ENCODE measurements around the gene ZNF214.
A peak's percentile ranks its signal among the peaks of the same experiment; 100 is the strongest.

ZNF214 gene

DNA sequence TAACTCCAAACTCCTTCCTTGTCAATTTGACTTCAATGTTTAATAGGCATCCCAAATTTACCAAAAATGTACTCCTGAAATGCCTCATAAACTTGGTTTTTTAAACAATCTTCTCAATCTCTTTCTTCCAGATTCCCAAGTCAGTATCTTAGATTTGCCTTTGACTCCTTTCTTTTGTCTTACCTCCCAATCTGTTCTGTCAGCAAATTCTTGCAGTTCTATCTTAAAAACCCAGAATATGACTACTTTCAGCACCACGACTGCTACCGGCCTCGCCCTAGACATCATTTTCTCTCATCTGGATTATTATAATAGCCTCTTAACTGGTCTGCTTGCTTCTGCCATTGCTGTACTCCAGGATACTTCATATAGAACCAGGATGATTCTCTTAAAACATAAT is 8.0 kb upstream of the ZNF214 start:
- Histone ChIP-seq H3K9ac (ENCODE audit: low read length) (no peak overlapping the region), H3K27me3 (ENCODE audit: control insufficient read depth, insufficient read depth, low read length) (peaks cover 18% of the 10 kb centered on the region), H3K4me3 (ENCODE audit: low read depth, low read length) (no peak overlapping the region), H3K27ac (ENCODE audit: low read depth, low read length) (no peak overlapping the region), H3K4me1 (ENCODE audit: control insufficient read depth, insufficient read depth, low read length) (no peaks in the 10 kb centered on the region), H3K36me3 (ENCODE audit: control insufficient read depth, insufficient read depth, low read length) (no peaks in the 10 kb centered on the region), H3K9me3 (ENCODE audit: control insufficient read depth, insufficient read depth, low read depth, low read length) (no peaks in the 10 kb centered on the region)

DNA sequence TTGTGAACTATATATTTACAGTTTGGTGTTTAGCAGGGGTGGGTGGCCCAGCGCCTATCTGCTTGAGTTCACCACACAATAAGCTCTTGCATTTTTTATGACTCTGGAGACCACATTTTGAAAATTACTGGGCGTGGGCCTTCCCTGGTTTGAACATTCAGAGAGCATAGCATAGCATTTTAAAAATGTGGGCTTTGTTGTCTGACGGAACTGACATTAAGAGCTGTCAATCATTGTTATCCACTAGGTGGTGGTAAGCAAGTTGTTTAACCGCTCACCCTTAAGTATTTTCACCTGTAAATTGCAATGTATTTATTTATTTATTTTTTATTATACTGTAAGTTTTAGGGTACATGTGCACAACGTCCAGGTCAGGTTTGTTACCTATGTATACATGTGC is 1.2 kb upstream of the ZNF214 start:
- Histone ChIP-seq H3K4me3 (ENCODE audit: low read depth, low read length) (0 out of 2 replicates have a peak overlapping the region, but pooled peaks have one; percentile 85), H3K36me3 (ENCODE audit: control insufficient read depth, insufficient read depth, low read length) (no peaks in the 10 kb centered on the region), H3K27me3 (ENCODE audit: control insufficient read depth, insufficient read depth, low read length) (peaks cover 9% of the 10 kb centered on the region; the same call in 1 of the 2 replicates), H3K9me3 (ENCODE audit: control insufficient read depth, insufficient read depth, low read depth, low read length) (no peaks in the 10 kb centered on the region), H3K4me1 (ENCODE audit: control insufficient read depth, insufficient read depth, low read length) (no peaks in the 10 kb centered on the region), H3K9ac (ENCODE audit: low read length) (no peak overlapping the region), H3K27ac (ENCODE audit: low read depth, low read length) (no peak overlapping the region)

- Histone ChIP-seq H3K9ac (ENCODE audit: low read length) (peak overlapping the region; percentile 77), H3K4me3 (ENCODE audit: low read depth, low read length) (peak overlapping the region; percentile 85), H3K27me3 (ENCODE audit: control insufficient read depth, insufficient read depth, low read length) (peaks cover 9% of the 10 kb centered on the region; the same call in 1 of the 2 replicates), H3K9me3 (ENCODE audit: control insufficient read depth, insufficient read depth, low read depth, low read length) (no peaks in the 10 kb centered on the region), H3K27ac (ENCODE audit: low read depth, low read length) (peak overlapping the region; percentile 24; the same call in 1 of the 2 replicates), H3K4me1 (ENCODE audit: control insufficient read depth, insufficient read depth, low read length) (no peaks in the 10 kb centered on the region), H3K36me3 (ENCODE audit: control insufficient read depth, insufficient read depth, low read length) (no peaks in the 10 kb centered on the region)
These were observed 505 bp downstream of the ZNF214 start for GRCh38 chr11:7019500-7020182.

GRCh38 chr11:7016011-7016410 is 4.1 kb downstream of the ZNF214 start:
- H3K4me1 ChIP-seq (ENCODE audit: control insufficient read depth, insufficient read depth, low read length): no peaks in the 10 kb centered on the region
- H3K9me3 ChIP-seq (ENCODE audit: control insufficient read depth, insufficient read depth, low read depth, low read length): no peaks in the 10 kb centered on the region
- no peak overlapping the region for H3K9ac ChIP-seq (ENCODE audit: low read length)
- H3K4me3 ChIP-seq (ENCODE audit: low read depth, low read length): no peak overlapping the region
- H3K36me3 ChIP-seq (ENCODE audit: control insufficient read depth, insufficient read depth, low read length): no peaks in the 10 kb centered on the region
- no peak overlapping the region for H3K27ac ChIP-seq (ENCODE audit: low read depth, low read length)
- H3K27me3 ChIP-seq (ENCODE audit: control insufficient read depth, insufficient read depth, low read length): peaks cover 3% of the 10 kb centered on the region; the same call in 1 of the 2 replicates

DNA sequence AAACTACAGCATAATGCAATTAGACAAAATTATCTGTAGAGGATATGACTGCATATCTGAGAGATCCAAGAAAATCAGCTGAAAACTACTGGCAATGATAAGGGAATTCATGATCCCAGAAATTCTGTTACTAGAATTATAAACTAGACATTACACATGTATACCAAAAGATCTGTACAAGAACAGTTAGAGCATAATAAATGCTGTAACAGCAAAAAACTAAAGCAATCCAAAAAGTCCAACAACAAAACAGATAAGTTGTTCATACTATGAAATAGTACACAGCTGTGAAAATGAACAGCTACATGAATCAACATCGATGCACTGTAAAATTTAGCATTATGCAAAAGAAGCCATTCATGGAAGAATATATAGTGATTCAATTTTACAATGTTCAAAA is 6.0 kb downstream of the ZNF214 start:
- Histone ChIP-seq H3K9me3 (ENCODE audit: control insufficient read depth, insufficient read depth, low read depth, low read length) (no peaks in the 10 kb centered on the region), H3K27me3 (ENCODE audit: control insufficient read depth, insufficient read depth, low read length) (no peaks in the 10 kb centered on the region), H3K27ac (ENCODE audit: low read depth, low read length) (no peak overlapping the region), H3K9ac (ENCODE audit: low read length) (no peak overlapping the region), H3K36me3 (ENCODE audit: control insufficient read depth, insufficient read depth, low read length) (no peaks in the 10 kb centered on the region), H3K4me1 (ENCODE audit: control insufficient read depth, insufficient read depth, low read length) (no peaks in the 10 kb centered on the region), H3K4me3 (ENCODE audit: low read depth, low read length) (no peak overlapping the region)

DNA sequence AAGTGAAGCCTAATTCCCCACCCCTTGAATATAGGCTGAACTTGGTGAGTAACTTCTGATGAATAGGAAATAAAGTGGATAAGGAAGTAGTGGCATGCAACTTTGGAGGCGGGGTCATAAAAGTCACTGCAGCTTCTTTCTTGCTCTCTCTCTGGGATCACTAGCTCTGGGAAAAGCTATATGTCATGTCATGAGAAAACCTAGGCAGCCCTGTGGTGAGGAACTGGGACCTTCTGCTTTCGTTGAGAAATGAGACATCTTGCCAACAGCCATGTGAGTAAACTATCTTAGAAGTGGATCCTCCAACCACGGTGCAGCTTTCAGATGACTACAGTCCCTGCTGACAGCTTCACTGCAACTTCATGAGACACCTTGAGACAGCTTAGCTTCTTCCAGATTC is 15.7 kb downstream of the ZNF214 start:
- H3K9ac ChIP-seq (ENCODE audit: low read length): no peak overlapping the region
- no peaks in the 10 kb centered on the region for H3K4me1 ChIP-seq (ENCODE audit: control insufficient read depth, insufficient read depth, low read length)
- no peaks in the 10 kb centered on the region for H3K9me3 ChIP-seq (ENCODE audit: control insufficient read depth, insufficient read depth, low read depth, low read length)
- peaks cover 8% of the 10 kb centered on the region; the same call in 1 of the 2 replicates for H3K36me3 ChIP-seq (ENCODE audit: control insufficient read depth, insufficient read depth, low read length)
- H3K4me3 ChIP-seq (ENCODE audit: low read depth, low read length): no peak overlapping the region
- no peaks in the 10 kb centered on the region for H3K27me3 ChIP-seq (ENCODE audit: control insufficient read depth, insufficient read depth, low read length)
- no peak overlapping the region for H3K27ac ChIP-seq (ENCODE audit: low read depth, low read length)

DNA sequence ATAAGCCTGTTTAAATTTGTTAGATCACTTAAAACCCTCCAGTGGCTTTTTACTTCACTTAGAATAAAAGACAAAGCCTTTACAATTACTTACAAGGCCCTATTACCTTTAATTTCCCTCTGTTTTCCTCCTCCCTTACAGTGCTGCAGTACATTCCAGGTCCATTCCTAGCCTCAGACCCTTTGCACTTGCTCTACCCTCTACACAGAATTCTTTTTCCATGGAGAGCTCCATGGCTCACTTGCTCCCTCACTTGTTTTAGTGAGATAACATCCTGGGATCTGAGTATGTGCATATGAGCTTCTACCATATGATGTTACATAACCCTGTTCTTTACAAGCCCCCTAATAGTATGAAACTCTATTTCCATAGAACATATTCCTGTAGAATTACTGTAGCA is 24.4 kb downstream of the ZNF214 start:
- Histone ChIP-seq H3K27ac (ENCODE audit: low read depth, low read length) (no peak overlapping the region), H3K4me3 (ENCODE audit: low read depth, low read length) (no peak overlapping the region), H3K27me3 (ENCODE audit: control insufficient read depth, insufficient read depth, low read length) (no peaks in the 10 kb centered on the region), H3K36me3 (ENCODE audit: control insufficient read depth, insufficient read depth, low read length) (peaks cover 5% of the 10 kb centered on the region; the same call in 1 of the 2 replicates), H3K9ac (ENCODE audit: low read length) (no peak overlapping the region), H3K9me3 (ENCODE audit: control insufficient read depth, insufficient read depth, low read depth, low read length) (no peaks in the 10 kb centered on the region), H3K4me1 (ENCODE audit: control insufficient read depth, insufficient read depth, low read length) (no peaks in the 10 kb centered on the region)

- Histone ChIP-seq H3K36me3 (ENCODE audit: control insufficient read depth, insufficient read depth, low read length) (no peaks in the 10 kb centered on the region), H3K27me3 (ENCODE audit: control insufficient read depth, insufficient read depth, low read length) (no peaks in the 10 kb centered on the region), H3K4me1 (ENCODE audit: control insufficient read depth, insufficient read depth, low read length) (no peaks in the 10 kb centered on the region), H3K4me3 (ENCODE audit: low read depth, low read length) (no peak overlapping the region), H3K9me3 (ENCODE audit: control insufficient read depth, insufficient read depth, low read depth, low read length) (no peaks in the 10 kb centered on the region), H3K9ac (ENCODE audit: low read length) (no peak overlapping the region), H3K27ac (ENCODE audit: low read depth, low read length) (no peak overlapping the region)
These were observed 27.4 kb downstream of the ZNF214 start for GRCh38 chr11:6992457-6993417.

GRCh38 chr11:6992026-6992425 is 28.1 kb downstream of the ZNF214 start:
- no peaks in the 10 kb centered on the region for H3K36me3 ChIP-seq (ENCODE audit: control insufficient read depth, insufficient read depth, low read length)
- no peak overlapping the region for H3K9ac ChIP-seq (ENCODE audit: low read length)
- no peaks in the 10 kb centered on the region for H3K27me3 ChIP-seq (ENCODE audit: control insufficient read depth, insufficient read depth, low read length)
- H3K9me3 ChIP-seq (ENCODE audit: control insufficient read depth, insufficient read depth, low read depth, low read length): no peaks in the 10 kb centered on the region
- H3K27ac ChIP-seq (ENCODE audit: low read depth, low read length): no peak overlapping the region
- H3K4me3 ChIP-seq (ENCODE audit: low read depth, low read length): no peak overlapping the region
- no peaks in the 10 kb centered on the region for H3K4me1 ChIP-seq (ENCODE audit: control insufficient read depth, insufficient read depth, low read length)

GRCh38 chr11:6991227-6991626 is 28.9 kb downstream of the ZNF214 start:
- no peak overlapping the region for H3K27ac ChIP-seq (ENCODE audit: low read depth, low read length)
- no peak overlapping the region for H3K4me3 ChIP-seq (ENCODE audit: low read depth, low read length)
- H3K9me3 ChIP-seq (ENCODE audit: control insufficient read depth, insufficient read depth, low read depth, low read length): no peaks in the 10 kb centered on the region
- no peaks in the 10 kb centered on the region for H3K27me3 ChIP-seq (ENCODE audit: control insufficient read depth, insufficient read depth, low read length)
- no peaks in the 10 kb centered on the region for H3K4me1 ChIP-seq (ENCODE audit: control insufficient read depth, insufficient read depth, low read length)
- no peak overlapping the region for H3K9ac ChIP-seq (ENCODE audit: low read length)
- no peaks in the 10 kb centered on the region for H3K36me3 ChIP-seq (ENCODE audit: control insufficient read depth, insufficient read depth, low read length)

GRCh38 chr11:6988506-6988905 is 31.6 kb downstream of the ZNF214 start:
- Histone ChIP-seq H3K9me3 (ENCODE audit: control insufficient read depth, insufficient read depth, low read depth, low read length) (no peaks in the 10 kb centered on the region), H3K36me3 (ENCODE audit: control insufficient read depth, insufficient read depth, low read length) (no peaks in the 10 kb centered on the region), H3K27ac (ENCODE audit: low read depth, low read length) (no peak overlapping the region), H3K4me3 (ENCODE audit: low read depth, low read length) (no peak overlapping the region), H3K4me1 (ENCODE audit: control insufficient read depth, insufficient read depth, low read length) (no peaks in the 10 kb centered on the region), H3K27me3 (ENCODE audit: control insufficient read depth, insufficient read depth, low read length) (no peaks in the 10 kb centered on the region), H3K9ac (ENCODE audit: low read length) (no peak overlapping the region)
